Stomach (tissue), 4 donors: Measurements from ENCODE around the gene CHI3L1.

Experiments
- EP300 ChIP-seq: sonication (generic); formaldehyde crosslinking; IDR thresholded peaks from one replicate; pipeline ENCODE4 v1.6.1; 2017; ENCODE audit warnings: antibody characterized with exemption
- POLR2A ChIP-seq, 4 donors: fragments of 450-650 bp; IDR thresholded peaks; one replicate each; pipeline ENCODE4 v1.6.1; 2016; ENCODE audit warnings: antibody characterized with exemption in 4 of 4, control low read depth in 2 of 4, mild to moderate bottlenecking in 1 of 4, moderate library complexity in 1 of 4
- TF ChIP-seq, protein P1 (sequence below), 7 experiments: fragments of 450-650 bp in 4 of 7; fragments of 200-600 bp in 3 of 7; sonication (generic) in 3 of 7; IDR thresholded peaks; one replicate each; pipeline ENCODE4 v1.5.1; 2016 to 2019; ENCODE audit warnings: antibody characterized with exemption in 7 of 7, control low read depth in 2 of 7, mild to moderate bottlenecking in 1 of 7

- TF ChIP-seq, protein P1, sequence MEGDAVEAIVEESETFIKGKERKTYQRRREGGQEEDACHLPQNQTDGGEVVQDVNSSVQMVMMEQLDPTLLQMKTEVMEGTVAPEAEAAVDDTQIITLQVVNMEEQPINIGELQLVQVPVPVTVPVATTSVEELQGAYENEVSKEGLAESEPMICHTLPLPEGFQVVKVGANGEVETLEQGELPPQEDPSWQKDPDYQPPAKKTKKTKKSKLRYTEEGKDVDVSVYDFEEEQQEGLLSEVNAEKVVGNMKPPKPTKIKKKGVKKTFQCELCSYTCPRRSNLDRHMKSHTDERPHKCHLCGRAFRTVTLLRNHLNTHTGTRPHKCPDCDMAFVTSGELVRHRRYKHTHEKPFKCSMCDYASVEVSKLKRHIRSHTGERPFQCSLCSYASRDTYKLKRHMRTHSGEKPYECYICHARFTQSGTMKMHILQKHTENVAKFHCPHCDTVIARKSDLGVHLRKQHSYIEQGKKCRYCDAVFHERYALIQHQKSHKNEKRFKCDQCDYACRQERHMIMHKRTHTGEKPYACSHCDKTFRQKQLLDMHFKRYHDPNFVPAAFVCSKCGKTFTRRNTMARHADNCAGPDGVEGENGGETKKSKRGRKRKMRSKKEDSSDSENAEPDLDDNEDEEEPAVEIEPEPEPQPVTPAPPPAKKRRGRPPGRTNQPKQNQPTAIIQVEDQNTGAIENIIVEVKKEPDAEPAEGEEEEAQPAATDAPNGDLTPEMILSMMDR (IDR thresholded peaks at IDR 0.05), result no peak
- no peak for TF ChIP-seq EP300
- no peak for TF ChIP-seq POLR2A (IDR thresholded peaks at IDR 0.05)
These were observed 12.5 kb upstream of the CHI3L1 start for GRCh38 chr1:203199002-203199401.
